ENCODE data around the gene DAB2IP.

Gene DAB2IP

DNA sequence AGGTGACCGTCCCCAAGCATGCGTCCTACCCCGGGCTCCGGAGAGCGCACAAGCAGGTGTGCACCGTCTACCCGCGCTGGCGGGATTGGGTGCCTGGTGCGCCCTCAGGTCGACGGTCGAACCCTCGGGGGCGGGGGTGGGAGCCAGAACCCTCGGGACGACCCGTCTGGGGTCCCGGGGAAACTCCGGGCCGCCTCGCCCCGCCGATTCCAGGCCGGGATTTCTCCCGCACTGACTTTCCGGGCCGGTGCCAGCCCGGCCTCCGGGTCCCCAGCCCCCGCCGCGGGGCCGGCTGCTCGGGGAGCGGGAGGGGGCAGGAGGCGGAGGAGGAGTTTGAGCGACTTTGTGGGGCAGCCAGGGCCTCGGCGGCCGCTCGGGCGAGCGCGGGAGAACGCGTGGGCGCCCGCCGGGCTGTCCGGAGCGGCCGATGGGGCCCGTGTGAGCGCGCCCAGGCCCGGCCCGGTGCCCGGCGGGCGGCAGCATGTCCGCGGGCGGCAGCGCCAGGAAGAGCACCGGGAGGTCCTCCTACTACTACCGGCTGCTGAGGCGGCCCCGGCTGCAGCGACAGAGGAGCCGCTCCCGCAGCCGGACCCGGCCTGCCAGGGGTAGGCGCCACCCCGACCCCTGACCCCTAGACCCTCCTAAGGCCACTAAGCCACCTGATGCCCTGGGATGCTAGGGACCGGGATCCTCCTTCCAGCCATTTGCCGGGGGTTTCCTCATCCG is at the start of gene DAB2IP:
TSS of gene DAB2IP (plus strand) at position 340 of the 726 bp plus-strand sequence. CDS start at position 482, 142 bp downstream.
- H3K27ac ChIP-seq, result peak within 1 kb of the TSS; percentile 44

DNA sequence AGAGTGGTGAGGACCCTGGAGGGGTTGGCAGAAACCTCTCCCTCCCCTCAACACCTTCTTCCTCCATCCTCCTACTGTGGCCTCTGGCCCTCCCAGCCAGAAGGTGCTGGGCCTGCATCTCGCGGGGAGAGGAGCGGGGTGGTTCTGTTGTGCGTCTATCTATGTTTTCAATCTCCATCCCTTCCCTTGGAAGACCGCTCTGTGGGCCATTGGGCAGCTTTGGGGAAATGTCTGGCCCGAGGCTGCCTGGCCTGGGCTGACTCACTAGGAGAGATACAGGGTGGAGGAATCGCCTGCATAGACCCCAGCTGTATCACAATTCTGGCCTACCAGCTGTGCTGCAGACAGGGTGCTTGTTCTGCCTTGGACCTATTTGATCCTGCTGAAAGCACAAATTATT is 48.4 kb upstream of the DAB2IP start:
- TF ChIP-seq ZFX (IDR thresholded peaks at IDR 0.05; ENCODE audit: borderline replicate concordance), result no peak
- TF ChIP-seq, protein P1, sequence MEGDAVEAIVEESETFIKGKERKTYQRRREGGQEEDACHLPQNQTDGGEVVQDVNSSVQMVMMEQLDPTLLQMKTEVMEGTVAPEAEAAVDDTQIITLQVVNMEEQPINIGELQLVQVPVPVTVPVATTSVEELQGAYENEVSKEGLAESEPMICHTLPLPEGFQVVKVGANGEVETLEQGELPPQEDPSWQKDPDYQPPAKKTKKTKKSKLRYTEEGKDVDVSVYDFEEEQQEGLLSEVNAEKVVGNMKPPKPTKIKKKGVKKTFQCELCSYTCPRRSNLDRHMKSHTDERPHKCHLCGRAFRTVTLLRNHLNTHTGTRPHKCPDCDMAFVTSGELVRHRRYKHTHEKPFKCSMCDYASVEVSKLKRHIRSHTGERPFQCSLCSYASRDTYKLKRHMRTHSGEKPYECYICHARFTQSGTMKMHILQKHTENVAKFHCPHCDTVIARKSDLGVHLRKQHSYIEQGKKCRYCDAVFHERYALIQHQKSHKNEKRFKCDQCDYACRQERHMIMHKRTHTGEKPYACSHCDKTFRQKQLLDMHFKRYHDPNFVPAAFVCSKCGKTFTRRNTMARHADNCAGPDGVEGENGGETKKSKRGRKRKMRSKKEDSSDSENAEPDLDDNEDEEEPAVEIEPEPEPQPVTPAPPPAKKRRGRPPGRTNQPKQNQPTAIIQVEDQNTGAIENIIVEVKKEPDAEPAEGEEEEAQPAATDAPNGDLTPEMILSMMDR (IDR thresholded peaks at IDR 0.05), result no peak
- no peak overlapping the region for H3K27ac ChIP-seq

More for the DNA sequence above, at the start of gene DAB2IP:
- TF ChIP-seq, protein P1 (IDR thresholded peaks at IDR 0.05), result no peak
- TF ChIP-seq ZFX (IDR thresholded peaks at IDR 0.05; ENCODE audit: borderline replicate concordance), result no peak

DNA sequence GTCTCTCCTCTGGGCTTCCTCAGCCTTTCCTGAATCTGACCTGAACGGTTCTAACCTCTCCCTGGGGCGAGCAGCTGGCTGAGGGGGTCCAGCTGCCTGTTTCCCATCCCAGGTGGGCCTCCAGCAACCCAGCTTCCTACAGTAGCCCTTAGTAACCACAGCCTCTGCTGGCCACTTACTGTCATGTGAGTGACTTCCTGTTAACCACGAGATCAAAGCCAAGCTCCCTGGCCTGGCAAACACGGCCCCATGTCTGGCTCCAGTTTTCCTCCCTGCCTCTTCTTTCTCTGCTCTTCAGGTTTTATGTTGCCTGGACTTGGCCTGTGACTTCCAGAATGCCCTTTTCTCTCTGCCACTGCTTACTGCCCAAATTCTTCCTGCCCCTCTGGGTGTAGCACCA is 47.2 kb upstream of the DAB2IP start:
- H3K27ac ChIP-seq, result no peak overlapping the region
- TF ChIP-seq, protein P1 (IDR thresholded peaks at IDR 0.05), result no peak
- TF ChIP-seq ZFX (IDR thresholded peaks at IDR 0.05; ENCODE audit: borderline replicate concordance), result no peak

DNA sequence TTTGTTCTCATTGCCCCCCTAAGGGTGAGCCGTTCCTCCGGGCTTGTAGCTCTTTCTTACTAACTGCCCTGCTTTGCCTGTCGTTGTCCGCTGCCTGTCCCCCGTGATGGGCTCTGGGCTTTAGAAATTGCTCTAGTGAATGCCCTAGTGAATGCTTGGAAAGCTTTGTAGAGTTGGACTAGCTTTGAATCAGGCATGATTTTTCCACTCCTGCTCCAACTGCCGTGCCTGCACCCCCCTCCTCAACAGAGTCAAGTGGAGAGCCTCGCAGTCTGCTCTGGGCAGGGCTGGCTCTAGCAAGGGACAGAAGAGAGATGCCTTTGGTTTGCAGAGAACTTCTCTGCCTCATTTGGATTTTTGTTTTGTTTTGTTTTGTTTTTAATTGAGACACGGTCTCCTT is 46.8 kb upstream of the DAB2IP start:
- TF ChIP-seq, protein P1 (IDR thresholded peaks at IDR 0.05), result no peak
- no peak for TF ChIP-seq ZFX (IDR thresholded peaks at IDR 0.05; ENCODE audit: borderline replicate concordance)
- H3K27ac ChIP-seq, result no peak overlapping the region

DNA sequence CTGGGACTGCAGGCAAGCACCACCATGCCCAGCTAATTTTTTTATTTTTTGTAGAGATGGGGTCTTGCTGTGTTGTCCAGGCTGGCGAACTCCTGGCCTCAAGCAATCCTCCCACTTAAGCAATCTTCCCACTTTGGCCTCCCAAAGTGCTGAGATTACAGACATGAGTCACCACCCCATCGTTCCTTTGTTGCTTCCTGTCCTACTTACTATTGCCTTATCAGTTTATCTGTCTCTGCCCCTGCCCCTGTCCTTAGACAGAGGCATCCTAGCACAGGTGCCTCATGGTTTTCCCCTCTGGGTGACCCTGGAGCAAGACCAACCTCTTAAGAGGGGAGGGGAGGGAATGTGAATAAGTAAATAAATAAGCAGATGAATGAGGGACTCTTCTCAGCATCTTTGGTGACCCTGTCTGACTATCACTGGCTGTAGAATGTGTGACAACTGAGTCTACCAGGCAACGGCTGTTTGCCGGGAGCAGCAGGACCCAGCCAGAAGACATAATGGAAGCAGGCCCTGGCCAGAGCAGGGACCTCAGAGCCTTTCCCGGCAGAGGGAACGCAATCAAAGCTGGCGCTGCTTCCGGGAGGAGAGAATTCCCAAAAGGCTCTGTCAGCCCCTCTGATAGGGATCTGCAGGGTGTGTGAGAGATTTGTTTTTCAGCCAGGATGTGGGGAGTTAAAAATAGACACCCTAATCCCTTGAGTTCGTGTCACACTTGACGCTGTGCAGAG is 43.8 kb upstream of the DAB2IP start:
- TF ChIP-seq ZFX (IDR thresholded peaks at IDR 0.05; ENCODE audit: borderline replicate concordance), result no peak
- TF ChIP-seq, protein P1 (IDR thresholded peaks at IDR 0.05), result no peak
- H3K27ac ChIP-seq, result no peak overlapping the region

DNA sequence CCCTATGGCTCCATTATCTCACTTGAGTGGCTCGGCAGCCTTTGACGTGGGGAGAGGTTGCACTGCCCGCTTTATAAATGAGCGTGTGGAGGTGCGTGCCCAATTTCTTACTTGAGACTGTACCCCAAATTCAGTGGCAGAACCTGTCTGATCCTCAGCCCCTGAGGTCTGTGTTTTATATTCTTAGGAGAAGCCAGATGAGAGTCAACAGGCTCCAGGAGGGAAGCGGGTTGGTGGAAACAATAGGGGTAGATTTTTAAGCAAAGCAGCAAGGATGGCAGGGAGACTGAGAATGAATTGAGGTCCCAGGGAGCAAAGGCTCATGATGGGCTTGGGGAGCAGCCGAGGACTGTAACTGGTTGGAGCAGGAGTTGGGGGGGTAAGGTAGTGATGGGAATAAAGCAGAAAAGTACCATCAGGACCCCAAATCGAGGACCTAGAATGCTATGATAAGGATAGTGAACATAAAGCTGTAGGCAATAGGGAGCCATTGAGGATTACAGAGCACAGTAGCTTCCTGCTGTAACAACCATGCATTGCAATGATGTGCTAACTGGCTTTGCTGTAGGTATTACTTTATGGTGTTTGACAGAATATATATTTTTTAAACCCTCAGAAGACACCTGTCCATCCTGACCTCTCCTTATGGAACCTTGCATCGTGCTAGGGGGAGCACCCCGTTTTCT is 43.1 kb upstream of the DAB2IP start:
- H3K27ac ChIP-seq, result no peak overlapping the region
- TF ChIP-seq ZFX (IDR thresholded peaks at IDR 0.05; ENCODE audit: borderline replicate concordance), result no peak
- TF ChIP-seq, protein P1 (IDR thresholded peaks at IDR 0.05), result no peak
